NCI-H146 (cell line): ENCODE measurements around the gene DMKN.
A peak's percentile ranks its signal among the peaks of the same experiment; 100 is the strongest.
"Not testable (repeated sequence)": the region's sequence is repeated elsewhere in the genome, so short reads cannot be mapped to it uniquely, and the experiment has no call there.

Experiments used
- DNase-seq: peaks from one replicate; lab custom pipeline; 2025; lab: John Stamatoyannopoulos, UW

DMKN gene

DNA sequence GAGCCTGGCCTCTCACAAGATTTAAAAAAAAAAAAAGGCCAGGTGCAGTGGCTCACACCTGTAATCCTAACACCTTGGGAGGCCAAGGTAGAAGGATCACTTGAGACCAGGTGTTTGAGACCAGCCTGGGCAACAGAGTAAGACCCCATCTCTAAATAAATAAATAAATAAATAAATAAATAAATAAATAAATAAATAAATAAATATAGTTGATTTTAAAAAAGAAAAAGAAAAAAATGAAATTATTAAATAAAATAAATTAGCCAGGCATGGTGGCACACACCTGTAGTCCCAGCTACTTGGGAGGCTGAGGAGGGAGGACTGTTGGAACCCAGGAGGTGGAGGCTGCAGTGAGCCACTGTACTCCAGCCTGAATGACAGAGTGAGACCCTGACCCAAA, 51.7 kb downstream of the DMKN start:
- DNase-seq, result not testable (repeated sequence)

DNA sequence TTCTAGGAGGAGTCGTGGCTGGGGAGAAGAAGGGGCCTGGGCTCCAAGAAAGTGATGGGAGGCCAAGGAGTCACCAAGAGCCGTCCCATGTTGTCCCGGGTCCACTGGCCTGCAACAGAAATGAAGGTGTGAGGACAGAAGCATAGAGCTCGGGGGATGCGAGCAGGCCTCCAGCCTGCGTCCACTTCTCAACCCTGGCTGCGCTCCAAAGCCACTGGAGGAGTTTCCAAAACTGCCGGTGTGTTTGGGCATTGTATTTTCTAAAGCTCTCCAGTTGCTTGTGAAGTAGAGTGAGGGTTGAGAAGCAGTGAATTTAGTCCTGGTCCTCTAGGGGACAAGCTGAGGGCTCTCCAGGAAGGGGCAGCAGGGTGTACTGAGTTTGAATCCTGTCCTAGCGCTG, 52.4 kb downstream of the DMKN start:
- DNase-seq, result no peak

DNA sequence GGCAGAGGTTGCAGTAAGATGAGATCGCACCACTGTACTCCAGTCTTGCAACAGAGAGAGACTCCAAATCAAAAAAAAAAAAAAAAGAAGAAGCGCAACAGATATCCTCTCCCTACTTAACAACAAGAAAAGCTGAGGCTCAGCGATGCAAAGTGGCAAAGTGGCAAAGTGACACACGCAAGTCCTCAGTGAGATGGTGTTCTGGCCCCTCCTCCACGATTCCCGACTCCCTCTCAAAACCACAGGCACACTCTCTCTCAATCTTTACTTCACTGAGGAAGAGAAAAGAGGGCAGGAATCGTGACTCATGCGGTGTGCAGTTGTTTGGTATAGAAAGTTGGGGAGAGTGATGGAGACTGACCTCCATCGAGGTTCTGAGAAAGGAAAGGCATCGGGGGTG, 52.8 kb downstream of the DMKN start:
- no peak for DNase-seq

DNA sequence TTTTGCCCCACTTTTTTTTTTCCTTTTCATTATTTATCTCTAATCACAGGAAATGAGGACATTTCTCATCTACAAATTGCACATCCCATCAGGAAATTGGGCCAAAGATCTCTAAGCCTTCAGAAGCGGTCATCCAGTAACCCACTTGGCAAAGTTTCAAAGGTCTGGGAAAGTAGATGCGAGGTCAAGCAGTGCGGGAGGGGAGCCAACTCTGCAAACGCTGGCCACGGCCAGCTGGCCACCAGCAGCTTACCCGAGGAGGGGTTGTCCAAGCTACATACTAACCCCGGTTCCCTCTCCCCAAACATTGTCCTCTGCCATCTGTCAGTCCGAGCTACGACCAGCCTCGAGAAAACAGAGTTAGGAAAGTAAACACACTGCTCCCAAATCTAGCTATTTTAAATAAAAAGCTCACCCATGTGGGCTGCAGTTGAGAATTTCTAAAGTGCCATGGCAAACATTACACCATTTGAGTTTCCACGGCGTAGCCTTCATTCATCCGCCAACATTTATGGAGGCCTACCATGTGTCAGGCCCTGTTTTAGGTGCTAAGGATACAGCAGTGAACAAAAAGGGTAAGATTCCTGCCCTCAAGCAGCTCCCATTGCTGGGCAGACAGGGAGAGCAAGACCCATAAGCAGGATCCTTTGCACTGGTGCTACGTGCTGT, 53.9 kb downstream of the DMKN start:
- no peak for DNase-seq

DNA sequence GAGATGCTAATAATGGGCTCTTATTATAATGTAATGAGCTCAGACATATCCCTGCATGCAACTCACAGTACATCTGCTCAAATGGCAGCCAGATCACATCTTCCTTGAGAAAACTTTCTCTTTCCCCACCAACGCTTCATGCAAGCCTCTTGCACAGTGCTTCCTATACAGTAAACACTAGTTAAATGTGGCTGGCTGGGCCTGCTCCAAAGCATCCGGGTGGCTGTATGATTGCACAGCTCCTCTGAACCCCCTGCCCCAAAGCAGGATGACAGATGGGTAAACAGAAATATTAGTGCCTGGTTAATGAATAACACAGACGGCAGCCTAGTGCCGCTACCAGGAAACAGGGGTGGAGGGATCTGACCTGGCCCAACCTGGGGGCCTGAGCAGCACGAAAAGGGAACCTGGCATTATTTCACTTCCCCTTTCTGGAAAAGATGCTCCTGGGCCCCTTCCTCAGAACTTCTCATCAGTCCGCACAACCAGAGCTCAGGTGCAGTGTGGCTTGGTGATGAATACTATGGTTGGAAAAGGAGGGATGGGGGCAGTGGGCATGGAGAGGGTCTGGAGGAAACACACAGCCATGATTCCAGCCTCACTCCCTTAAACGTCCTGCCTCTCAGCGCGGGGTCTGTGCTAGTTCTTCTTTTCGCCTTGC, 54.6 kb downstream of the DMKN start:
- no peak for DNase-seq

DNA sequence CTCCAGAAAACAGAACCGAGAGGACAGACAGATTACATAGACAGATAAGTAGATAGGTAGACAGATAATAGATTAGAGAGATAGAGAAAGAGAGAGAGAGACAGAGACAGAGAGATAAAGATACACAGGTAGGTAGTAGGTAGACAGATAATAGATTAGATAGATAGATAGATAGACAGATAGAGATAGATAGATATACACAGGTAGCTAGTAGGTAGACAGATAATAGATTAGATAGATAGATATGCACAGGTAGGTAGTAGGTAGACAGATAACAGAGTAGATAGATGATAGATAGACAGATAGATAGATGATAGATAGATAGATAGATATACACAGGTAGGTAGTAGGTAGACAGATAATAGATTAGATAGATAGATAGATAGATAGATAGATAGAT, 55.3 kb downstream of the DMKN start:
- no peak for DNase-seq

DNA sequence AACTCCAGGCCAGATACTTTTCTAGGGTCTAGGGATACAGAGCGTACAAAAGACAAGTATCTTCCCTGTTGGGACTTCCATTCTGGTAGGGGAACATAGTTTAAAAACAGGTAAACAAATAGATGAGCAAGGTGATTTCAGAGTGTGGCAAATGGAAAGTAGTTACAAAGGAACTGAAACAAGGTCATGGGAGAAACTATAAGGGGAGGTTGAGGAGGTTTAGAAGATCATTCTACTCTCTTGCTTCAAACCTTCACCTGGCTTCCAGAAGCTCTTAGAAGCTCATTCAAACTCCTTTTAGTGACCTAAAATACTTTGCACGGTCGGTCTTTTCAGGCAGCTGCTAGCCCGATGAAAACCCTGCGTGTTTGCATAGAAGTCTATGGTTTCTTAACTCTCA, 56.3 kb downstream of the DMKN start:
- no peak for DNase-seq

DNA sequence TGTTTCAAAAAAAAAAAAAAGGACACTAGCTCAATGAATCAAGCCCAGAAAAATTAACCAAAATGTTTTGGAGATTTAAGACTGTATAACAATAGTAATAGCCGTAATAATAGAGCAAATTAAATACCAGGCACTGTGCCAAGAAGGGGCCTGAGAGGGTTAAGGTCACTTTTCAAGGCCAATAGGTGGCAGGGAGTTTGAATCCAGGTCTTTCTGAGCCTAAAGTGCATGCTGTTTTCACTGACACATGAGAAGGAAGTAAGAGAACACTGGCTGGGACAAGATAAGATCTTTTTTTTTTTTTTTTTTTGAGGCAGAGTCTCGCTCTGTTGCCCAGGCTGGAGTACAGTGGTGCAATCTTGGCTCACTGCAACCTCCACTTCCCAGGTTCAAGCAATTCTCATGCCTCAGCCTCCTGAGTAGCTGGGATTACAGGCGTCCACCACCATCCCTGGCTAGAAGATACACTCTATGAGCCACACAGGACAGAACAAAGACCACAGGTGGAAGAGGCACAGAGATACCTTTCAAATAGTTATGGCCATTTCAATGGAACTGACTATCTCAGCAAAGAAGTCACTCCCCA, 57.7 kb downstream of the DMKN start:
- no peak for DNase-seq

DNA sequence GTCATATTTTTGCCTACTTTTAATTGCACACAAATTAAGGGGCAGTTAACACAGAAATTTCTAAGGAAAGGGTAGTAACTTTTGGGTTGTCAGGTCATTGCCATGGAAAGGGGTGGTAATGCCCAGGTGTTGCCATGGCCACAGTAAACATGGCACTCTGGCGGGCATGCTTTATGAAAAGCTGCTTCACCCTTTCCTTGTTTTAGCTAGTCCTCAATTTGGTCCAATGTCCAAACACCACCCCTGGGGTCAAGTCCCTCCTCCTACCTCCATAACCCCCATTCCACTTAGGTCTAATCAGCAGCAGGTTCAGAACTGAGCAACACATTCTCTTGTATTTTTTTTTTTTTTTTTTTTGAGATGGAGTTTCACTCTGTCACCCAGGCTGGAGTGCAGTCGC, 58.8 kb downstream of the DMKN start:
- no peak for DNase-seq

DNA sequence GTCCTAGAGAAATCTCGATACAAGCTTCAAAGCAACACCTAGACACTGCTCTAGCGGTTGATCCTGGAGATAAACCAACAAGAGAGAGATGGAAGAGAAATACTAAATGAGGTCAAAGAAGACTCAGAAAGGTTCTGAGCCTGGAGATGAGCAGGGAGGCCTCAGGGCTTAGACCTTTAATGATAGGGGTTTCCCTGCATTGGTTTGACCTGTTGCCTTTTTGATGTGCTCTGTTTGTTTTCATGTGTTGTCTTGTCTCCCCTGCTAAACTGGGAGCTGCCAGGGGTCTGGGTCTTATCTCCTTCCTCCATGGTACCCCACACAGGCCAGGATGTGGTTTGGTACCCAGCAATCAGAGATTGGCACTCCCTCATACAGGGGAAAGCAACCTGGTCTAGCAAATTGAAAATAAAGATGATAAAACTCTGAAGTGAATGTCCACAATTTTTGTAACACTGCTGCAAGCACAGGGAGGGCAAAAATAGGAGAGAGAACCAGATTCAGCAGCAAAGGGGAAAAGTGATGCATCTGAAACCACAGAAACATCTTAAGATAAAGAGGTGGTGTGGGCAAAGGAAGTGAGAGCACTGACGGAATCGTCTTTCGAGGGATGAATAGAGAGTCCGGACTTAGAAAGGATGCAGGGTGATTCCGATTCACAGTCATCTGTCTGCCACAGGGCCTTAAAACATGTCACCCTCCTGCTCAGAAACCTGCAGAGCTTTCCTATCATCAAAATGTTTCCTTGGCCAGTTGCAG, 61.9 kb downstream of the DMKN start:
- no peak for DNase-seq

DNA sequence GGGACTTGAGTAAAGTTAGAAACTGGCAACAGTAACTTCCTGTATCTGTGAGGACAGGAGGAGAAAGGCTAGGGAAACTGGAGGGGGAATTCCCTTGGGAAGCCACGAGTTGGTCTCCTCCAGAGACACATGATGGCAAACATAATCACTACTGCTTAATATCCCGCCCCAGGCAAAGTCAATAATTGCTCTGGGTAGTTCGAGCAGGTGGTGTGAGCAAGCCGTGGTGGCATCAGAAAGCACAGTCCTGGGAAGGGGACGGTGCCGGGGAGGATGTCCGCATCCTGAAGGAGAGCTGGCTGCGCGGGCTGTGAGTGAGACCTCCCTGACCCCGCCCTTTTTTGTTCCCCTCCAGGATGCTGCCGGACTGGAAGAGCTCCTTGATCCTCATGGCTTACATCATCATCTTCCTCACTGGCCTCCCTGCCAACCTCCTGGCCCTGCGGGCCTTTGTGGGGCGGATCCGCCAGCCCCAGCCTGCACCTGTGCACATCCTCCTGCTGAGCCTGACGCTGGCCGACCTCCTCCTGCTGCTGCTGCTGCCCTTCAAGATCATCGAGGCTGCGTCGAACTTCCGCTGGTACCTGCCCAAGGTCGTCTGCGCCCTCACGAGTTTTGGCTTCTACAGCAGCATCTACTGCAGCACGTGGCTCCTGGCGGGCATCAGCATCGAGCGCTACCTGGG, 63.9 kb downstream of the DMKN start:
- DNase-seq, result peak; percentile 83

DNA sequence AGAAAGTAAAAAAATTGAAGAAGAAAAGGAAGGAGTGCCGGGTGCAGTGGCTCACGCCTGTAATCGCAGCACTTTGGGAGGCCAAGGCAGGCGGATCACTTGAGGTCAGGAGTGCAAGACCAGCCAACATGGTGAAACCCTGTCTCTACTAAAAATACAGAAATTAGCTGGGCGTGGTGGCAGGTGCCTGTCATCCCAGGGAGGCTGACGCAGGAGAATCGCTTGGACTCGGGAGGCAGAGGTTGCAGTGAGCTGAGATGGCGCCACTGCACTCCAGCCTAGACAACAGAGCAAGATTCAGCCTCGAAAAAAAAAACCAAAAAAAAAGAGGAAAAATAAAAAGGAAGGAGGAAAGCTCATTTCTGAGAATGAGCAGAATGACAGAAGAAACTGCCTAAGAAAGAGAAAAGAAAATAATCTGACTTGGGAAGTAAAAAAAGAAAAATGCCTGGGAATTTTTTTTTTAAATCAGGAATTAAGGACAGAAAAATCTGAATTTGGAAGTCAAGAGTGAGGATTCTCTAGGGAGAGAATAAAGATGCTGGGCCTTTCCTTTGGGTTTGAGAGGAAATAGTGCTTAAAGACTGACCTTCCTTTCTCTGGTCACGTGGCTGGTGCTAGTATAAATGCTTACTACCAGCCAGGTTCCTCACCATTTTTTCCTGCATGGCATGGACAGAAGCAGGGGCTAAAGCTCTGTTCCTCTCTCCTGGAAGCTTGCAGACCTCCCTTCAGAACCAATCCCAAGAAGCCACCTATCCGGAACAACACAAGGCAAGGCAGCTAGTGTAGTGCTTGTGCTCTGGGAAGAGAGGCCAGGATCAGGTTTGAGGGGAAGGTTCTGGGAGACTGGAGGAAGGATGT, 65.6 kb downstream of the DMKN start, which contains the start of gene FFAR2:
FFAR2 (plus strand) TSS at position 652 of the 864 bp plus-strand sequence. CDS start 1,458 bp downstream, outside the sequence.
- no peak for DNase-seq
